Measurements from ENCODE around the gene ZNF605. TPM values are rescaled to one million over a fixed set of nuclear protein-coding genes. Genes with fewer than 3 reads are reported as not detected.

ZNF605 gene
- total and polyA plus RNA-seq, 9 of the 15 experiments (the other 6 are each of a cell fraction or from before 2014, with no cell fraction given), result 0.45 to 1.1 (median 0.68) TPM

GRCh38 chr12:132887513-132888351 is 68.4 kb downstream of the ZNF605 start, which contains the start of gene CHFR (continued):
- no peak for TF ChIP-seq BCLAF1 (IDR thresholded peaks at IDR 0.05; ENCODE audit: borderline replicate concordance in 1 of 2, control insufficient read depth in 1 of 2, low read depth in 2 of 2, low read length in 1 of 2)
- no peak for TF ChIP-seq MLX (CRISPR knock-in tag; conservative IDR thresholded peaks at IDR 0.05)
- no peak for TF ChIP-seq GABPB2 (CRISPR knock-in tag; conservative IDR thresholded peaks at IDR 0.05)
- no peak for TF ChIP-seq GTF2E2 (tag; IDR thresholded peaks at IDR 0.05)
- no peak for TF ChIP-seq KLF16 (IDR thresholded peaks at IDR 0.05)
- peak; percentile 76 for TF ChIP-seq ZBTB12 (CRISPR knock-in tag; IDR thresholded peaks at IDR 0.05)
- peak; percentile 51; the same call in 1 of the 2 replicates for TF ChIP-seq ZFX (CRISPR knock-in tag; IDR thresholded peaks at IDR 0.05)
- TF ChIP-seq RBM34 (IDR thresholded peaks at IDR 0.05; ENCODE audit: borderline replicate concordance, insufficient read depth, low read length), result no peak
- TF ChIP-seq NFYB (IDR thresholded peaks at IDR 0.05; ENCODE audit: extremely low read depth, insufficient read length), result peak; percentile 61
- peak; percentile 75 for TF ChIP-seq DMBX1 (CRISPR knock-in tag; IDR thresholded peaks at IDR 0.05; ENCODE audit: borderline replicate concordance)
- no peak for TF ChIP-seq RERE (CRISPR knock-in tag; IDR thresholded peaks at IDR 0.05; ENCODE audit: borderline replicate concordance)
